GM21786 (cell line): Measurements from ENCODE around the gene LNPEP.
"Not testable (repeated sequence)": the region's sequence is repeated elsewhere in the genome, so short reads cannot be mapped to it uniquely, and the experiment has no call there.

Experiments used
- ATAC-seq: cut with Tn5 transposase; IDR thresholded peaks from one replicate; pipeline ENCODE4 v1.9.1; 2021; ENCODE audit not compliant: unreplicated experiment

LNPEP gene

DNA sequence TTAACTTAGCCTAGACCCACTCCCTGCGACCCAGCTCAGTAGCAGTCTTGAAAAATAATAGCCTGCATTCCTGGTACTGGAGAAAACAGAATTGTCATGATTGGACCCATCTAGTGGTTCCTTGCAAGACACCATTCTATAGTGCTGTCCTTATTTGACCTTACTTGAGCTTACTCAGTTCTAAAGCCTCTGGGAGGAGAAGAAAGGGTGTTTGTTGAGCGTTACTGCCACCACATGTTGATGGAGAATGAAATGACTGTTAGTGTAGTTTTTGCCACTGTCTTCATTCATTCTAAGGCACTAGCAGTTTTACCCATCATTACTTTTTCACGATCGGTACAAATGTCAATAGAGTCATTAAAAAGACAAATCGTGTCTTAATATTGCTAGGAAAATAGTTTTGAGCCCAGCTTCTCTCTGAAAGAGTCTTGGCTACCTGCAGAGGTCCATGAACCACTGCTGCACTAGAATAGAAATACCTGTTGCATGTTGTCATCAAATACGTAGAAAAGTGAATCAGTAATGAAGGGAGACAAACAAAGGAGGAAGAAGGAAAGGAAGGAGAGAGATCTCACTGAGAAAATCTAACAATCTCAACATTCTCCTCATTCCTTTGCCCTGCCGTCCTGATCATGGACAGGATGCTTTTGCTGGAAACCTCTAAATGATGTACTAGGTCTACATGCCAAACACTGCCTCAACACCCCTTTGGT, 110.5 kb downstream of the LNPEP start:
- no peak for ATAC-seq

DNA sequence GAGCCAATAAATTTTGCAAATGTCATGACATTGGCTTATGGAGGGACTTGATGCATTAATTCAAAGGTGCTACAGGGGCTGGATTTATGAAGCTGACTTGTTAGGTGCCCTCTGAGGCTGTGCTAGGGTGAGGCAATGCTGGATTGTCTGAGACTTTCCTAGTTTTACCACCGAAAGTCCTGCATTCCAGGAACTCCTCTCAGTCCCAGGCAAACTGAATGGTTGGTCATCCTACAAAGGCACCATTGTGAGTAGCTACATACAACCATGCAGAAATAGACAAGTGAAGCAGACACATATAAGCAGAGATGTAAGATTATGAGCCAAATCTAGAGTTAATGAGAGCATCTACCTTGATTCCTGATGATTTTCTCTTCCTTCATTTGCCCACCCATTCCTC, 111.2 kb downstream of the LNPEP start:
- no peak for ATAC-seq

DNA sequence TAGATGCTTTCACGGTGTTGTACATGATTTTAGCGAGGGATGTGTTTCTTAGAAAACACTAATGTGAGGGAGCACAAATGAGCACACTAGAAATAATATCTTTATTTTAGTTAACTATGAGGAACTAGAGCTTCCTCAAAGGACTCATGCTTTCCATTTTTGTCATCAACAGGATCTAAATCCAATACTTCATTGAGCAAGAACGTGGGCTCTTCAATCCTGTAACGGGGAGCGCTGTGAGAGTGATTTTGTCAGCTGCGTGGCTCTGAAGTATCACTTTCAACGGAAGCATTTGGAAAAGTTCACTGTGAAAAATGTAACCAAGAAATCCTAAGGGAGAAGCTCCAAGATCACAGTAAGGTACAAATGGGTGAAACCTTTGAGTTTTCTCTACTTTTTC, 113.3 kb downstream of the LNPEP start:
- ATAC-seq, result no peak

DNA sequence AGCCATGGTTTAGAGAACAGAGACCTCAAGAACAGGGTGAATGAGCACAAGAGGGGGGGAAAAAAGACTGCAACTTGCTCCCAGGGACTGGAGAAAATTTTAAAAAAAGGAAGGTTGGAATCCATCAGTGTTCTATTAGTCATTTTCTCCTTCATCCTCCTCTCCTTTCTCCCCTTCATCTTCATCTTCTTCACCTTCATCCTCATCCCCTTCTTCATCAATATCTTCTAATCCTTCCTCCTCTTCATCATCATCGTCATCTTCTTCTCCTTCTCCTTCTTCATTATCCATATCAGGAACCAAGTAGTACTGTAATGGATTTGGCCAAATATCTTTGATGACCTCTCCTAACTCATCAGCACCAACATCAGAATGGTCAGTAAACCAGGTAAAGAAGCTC, 120.4 kb downstream of the LNPEP start:
- no peak for ATAC-seq

DNA sequence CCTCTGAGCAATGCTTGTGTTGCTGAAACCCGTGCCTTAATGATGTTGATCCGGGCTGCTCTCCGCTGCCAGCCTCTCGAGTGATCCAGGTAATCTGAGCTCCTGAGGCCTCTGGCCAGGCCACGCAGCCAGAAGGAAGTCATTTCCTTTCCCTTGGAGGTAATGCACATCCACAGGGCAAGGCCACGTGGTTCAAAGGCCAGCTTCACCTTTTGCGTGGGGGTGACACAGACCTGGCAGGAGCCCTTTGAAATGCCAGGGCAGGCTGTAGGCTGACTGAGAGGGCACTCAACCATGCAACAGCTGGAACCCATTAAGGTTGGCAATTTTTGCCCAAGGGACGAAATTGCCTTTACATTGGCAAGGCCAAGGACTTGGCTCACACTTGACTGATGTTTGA, 126.2 kb downstream of the LNPEP start:
- no peak for ATAC-seq

DNA sequence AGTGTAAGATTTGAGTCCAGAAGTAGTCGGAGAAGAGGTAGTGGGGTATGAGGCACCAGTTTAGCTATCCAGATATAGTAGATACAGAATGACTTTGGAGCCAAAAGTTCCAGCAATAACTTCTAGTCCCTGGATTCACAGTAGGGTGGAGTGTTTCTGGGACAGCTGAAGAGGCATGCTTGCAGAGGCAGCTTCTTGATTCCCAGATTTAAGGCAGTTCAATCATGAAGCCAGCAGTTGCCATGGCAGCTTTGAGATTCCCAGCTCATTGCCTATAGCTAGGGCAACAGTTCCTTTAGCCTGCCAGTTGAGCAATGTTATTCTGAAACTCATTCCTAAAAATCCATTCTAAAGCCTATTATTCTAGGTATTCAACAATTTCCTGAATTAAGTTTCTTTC, 127.4 kb downstream of the LNPEP start:
- no peak for ATAC-seq

DNA sequence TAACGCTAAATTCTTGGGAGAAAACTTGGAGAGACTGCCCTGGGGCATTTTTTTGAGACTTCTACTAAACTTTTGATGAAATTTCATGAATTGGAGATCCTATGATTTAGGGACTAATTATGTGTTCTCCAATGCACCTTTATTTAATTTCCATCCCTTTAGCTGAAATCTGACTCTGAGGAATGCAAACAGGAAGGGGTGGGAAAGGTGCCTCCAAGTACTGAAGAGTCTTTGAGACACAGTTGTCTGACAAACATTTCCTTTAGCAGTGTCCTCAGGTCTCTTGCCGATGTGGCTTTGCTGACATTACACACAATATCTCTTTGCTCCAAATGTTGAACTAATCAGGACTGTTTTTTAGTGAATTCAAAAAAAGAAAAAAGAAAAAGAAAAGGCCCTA, 129.6 kb downstream of the LNPEP start:
- no peak for ATAC-seq

DNA sequence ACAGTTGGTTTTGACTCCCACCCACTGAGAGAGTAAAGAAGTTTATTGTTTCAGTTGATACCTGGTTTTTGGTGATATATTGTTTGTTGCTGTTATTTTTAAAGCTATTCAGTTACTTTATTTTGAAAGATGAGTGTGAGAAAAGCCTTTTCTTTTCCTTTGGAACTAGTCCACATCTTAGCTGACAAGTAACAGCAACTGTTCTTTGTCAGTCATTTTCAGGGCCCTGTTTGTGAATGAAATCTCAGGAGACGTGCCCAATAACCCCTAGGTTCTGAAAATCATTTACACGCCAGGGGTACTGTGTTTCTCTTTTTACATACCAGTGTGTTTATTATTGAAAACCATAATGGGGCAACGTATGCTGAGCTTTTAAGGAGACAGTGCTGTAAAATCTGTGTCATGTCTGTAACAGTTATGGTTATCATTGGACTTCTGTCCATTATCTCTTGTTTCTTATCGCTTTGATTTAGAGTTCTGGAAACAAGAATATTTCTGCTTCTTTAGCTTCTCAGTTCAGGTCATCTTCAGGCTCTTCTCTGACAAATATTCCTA, 131.5 kb downstream of the LNPEP start:
- ATAC-seq, result no peak

DNA sequence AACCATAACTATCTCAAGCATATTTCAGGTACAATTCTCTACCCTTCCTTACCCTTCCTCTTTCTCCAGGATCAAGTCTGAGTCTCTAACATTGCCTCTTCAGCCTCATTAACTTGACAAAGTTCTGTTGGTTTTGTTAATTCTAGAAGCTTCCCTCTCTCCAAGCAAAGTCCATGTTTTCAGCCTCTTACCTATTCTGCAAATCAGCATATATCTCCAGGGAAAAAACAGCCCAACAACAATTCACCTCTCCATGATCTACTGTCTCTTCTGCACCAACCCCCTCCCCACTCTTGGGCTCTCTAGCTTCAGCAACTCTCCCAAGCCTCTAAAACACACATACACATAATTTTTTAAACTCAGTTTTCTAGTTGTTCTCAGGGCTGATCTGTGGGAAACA, 134.4 kb downstream of the LNPEP start:
- ATAC-seq, result no peak

DNA sequence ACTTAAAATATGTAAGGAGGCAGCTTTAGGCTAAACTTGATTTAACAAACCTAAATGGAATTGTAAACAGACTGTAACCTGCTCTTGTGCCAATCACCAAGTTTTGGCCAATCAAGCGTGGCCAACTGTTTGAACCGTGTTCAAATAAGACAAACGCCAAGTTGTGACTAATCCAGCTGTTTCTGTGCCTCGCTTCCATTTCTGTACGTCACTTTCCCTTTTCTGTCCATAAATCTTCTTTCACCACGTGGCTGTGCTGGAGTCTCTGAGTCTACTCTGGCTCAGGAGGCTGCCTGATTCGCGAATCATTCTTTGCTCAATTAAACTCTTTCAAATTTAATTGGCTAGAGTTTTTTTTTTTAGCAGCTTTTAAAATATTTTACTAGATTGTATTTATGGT, 135.2 kb downstream of the LNPEP start:
- no peak for ATAC-seq

DNA sequence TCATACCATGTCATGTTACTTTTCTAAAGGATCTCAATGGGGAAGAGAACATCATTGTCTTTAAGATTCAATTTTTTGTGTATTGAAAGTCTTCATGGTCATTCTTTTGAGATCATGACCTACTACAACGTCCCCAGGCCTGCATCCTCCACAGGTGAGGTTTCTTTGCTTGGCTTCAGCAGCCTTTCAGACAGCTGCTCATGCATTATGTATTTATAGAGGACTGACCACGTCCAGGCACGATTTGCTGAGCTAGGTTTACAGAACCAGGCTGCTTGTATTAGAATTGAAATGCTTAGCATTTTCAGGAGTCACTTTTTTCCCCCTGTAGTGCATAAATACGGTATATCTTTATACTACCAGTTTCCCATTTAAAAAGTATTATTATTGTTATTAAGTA, 136.1 kb downstream of the LNPEP start:
- no peak for ATAC-seq

DNA sequence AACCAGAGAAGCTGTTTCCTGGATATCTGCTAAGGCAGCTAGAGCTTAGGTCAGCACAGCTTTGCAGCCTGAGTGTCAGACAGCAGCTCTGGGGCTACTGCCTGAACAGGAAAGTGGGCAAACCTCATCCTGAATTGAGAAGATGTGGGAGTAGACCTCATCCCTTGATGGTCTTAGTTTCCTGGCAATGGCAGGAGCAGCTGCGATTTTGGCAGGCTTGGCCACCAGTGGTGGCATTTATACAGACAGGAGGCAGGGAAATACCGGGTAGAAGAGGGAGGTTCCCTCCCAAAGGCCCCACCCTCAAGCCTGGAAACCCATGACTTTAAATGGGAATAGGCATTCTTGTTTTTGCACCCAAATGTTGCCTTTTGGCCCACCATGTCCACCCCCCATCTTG, 136.8 kb downstream of the LNPEP start:
- no peak for ATAC-seq

DNA sequence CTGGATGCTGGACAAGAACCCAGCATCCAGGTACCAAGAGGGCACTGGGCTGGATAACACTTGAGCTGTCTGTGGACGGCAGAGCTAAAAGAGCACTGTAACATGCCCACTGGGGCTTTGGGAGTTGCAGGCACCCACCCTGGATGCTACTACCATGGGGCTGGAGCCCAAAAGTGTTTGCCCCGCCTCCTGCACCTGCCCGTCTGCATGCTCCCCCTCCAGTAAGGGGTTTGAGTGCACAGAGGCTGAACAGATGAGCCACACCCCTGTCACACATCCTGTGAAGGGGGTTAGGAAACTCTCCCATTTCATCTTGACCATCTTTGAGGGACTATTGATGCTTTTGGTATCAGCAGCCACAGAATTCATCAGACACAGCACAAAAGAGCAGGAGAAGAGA, 137.5 kb downstream of the LNPEP start:
- no peak for ATAC-seq

DNA sequence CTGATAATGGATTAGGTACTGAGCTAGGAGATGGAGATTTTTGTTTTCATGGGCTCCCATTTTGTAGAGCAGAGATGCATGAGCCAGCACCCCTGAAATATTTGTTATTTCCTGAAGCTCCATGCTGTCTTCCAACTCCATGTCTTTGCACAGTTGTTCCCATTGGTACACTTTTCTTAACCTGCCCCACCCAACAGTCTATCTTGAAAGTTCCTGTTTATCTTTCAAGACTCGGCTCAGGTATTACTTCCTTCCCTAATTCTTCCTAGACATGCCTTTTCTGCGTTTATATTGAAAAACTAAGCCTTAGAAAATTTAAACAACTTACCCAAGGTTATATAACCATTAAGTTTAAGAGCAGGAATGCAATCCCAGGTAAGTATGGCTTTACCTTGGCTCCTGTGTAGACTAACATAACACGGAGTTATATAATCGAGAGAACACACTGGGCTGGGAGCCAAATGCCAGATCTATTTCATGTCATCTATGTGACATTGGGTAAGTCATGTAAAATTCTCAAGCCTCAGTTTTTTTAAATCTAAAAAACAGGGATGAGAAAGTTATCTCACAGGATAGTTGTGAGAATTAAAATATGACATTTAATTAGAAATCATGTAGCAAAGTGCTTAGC, 139.1 kb downstream of the LNPEP start:
- no peak for ATAC-seq

DNA sequence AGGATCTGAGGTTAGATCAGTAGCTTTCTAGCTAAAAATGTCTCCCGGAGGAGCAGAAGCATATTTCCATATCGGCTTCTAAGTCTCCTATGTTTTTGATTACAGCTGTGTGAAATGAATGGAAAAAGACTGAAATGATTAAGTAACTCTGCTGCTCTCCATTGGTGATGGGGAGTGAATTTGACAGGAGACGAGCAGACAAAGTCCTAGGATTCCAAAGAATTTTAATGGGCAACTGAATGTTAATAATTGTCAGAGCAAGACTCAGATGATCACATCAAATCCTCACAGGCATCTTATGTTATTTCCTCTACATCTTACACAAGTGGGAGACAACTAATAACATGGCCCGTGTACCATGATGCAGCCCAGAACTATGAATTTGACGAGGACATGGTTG, 139.8 kb downstream of the LNPEP start:
- ATAC-seq, result no peak

DNA sequence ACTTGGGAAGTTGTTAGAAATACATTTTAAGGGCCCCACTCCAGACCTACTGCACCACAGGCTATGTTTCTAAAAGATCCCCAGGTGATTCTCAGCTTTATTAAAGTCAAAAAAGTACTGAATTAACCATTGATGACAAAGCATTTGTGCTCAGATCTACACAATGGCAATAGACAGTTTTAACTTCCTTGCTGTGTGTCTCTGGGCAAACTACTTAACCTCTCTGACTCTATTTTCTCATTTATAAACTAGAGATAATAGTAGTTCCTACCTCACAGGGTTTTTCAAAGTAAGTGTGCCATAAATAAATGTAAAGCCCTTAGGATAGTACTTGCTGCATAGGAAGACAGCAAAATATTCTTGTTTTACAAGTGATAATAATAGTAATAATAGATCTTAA, 140.2 kb downstream of the LNPEP start:
- no peak for ATAC-seq

DNA sequence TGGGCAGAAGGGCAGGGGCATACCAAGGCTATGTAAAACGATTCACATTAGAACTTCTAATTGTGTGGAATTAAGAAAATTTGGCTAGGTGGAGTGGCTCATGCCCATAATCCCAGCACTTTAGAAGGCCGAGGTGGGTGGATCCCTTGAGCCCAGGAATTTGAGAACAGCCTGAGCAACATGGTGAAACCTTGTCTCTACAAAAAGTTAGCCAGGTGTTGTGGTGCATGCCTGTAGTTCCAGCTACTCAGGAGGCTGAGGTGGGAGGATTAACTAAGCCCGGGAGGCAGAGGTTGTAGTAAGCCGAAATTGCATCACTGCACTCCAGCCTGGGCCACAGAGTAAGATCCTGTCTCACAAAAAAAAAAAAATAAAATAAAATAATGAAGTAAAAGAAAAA, 141.4 kb downstream of the LNPEP start:
- ATAC-seq, result no peak

DNA sequence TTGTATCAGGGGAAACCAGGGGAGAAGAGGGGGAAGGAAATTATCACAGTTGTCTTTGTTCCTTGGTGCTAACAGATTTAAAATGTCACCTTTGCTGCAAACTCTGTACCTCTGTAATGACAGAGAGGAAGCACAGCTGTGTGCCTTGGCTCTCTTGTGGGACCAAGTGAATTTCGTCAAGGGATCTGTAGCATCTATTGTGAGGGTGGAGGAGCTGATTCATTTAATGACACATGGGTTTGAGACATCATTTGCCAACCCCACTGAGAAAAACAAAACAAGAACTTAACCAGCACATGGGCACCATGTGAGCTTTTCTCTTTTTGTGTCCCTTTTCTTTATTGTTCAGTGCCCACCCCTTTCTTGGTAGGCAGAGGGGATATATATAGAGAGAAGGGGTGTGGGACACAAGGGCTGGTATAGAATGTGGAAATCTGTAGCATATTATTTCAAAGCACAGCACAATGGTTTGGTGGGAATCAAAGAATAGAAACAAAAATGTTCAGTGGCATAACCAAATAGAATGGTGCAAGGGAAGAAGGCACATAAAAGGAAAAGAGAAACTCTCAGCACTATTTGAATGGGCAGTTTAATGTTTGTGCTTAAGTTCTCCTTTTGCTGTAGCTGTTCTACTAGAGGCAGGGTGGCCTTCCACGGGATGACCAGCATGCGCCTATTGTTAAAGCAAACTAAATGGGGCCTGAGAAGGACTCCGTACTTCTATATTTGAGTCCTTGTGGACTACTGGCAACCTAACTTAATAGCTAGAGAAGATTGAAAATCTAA, 143.3 kb downstream of the LNPEP start:
- peak; percentile 64 for ATAC-seq

DNA sequence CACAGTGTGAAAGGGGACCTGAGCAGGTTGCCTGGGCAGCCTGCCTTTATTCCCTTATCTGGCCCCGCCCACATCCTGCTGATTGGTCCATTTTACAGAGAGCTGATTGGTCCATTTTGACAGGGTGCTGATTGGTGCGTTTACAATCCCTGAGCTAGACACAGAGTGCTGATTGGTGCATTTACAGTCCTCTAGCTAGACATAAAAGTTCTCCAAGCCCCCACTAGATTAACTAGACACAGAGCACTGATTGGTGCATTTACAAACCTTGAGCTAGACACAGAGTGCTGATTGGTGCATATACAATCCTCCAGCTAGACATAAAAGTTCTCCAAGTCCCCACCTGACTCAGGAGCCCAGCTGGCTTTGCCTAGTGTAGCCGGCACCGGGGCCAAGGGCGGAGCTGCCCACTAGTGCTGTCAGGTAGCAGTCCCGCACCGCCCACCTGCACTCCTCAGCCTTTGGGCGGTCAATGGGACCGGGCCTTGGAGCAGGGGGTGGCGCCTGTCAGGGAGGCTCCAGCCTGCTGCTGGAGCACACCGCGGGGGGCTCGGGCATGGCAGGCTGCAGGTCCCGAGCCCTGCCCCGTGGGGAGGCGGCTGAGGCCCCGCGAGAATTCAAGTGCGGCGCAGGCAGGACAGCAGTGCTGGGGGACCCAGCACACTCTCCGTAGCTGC, 149.0 kb downstream of the LNPEP start:
- ATAC-seq, result not testable (repeated sequence)

DNA sequence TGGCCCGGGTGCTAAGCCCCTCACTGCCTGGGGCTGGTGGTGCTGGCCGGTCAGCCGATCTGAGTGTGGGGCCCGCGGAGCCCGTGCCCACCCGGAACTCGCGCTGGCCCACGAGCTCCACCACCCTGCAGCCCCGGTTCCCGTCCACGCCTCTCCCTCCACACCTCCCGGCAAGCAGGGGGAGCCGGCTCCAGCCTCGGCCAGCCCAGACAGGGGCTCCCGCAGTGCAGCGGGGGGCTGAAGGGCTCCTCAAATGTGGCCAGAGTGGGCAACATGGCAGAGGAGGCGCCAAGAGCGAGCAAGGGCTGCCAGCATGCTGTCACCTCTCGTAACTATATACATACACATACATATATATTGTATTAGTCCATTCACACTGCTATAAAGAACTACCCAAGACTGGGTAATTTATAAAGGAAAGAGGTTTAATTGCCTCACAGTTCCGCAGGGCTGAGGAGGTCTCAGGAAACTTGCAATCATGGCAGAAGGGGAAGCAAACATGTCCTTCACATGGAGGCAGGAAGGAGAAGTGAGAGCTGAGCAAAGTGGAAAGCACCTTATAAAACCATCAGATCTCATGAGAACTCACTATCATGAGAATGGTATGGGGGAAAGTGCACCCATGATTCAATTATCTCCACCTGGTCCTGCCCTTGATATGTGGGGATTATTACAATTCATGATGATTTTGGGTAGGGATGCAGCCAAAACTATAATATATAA, 149.7 kb downstream of the LNPEP start:
- no peak for ATAC-seq
